Aorta (tissue), 5 donors: ENCODE data around the gene LRRC4C. TPM values are rescaled to one million over a fixed set of nuclear protein-coding genes. Genes with fewer than 3 reads are reported as not detected.

ENCODE experiments used
- ATAC-seq: fragments of 200-7000 bp; cut with Tn5 transposase; one replicate; pipeline ENCODE4 v1.9.1; 2022; ENCODE audit warnings: moderate library complexity; ENCODE audit not compliant: low FRiP score
- DNase-seq, 2 donors: peaks; one replicate each; pipeline ENCODE4 v3.0.0-alpha.2; 2020
- H3K27ac ChIP-seq, 2 donors: one replicate each; pipeline ENCODE4 v1.5.1; 2013; ENCODE audit warnings: low read length in 2 of 2, mild to moderate bottlenecking in 2 of 2, moderate library complexity in 2 of 2, control low read depth in 1 of 2, inconsistent platforms in 1 of 2, low read depth in 1 of 2
- H3K27me3 ChIP-seq, 2 donors: one replicate each; pipeline ENCODE4 v1.6.1; 2013; ENCODE audit warnings: control low read depth in 1 of 2, low read length in 1 of 2, mild to moderate bottlenecking in 1 of 2, moderate library complexity in 1 of 2; ENCODE audit not compliant: insufficient read depth in 2 of 2, control insufficient read depth in 1 of 2
- H3K36me3 ChIP-seq, 2 donors: one replicate each; pipeline ENCODE4 v1.6.1; 2013; ENCODE audit warnings: control low read depth in 1 of 2, low read length in 1 of 2, mild to moderate bottlenecking in 1 of 2; ENCODE audit not compliant: insufficient read depth in 2 of 2, control insufficient read depth in 1 of 2
- H3K4me1 ChIP-seq, 2 donors: one replicate each; pipeline ENCODE4 v1.6.1; 2013; ENCODE audit warnings: low read length in 2 of 2, control low read depth in 1 of 2, mild to moderate bottlenecking in 1 of 2, moderate library complexity in 1 of 2; ENCODE audit not compliant: insufficient read depth in 2 of 2, control insufficient read depth in 1 of 2
- H3K4me3 ChIP-seq, 2 donors: one replicate each; pipeline ENCODE4 v1.5.1; 2013; ENCODE audit warnings: low read length in 2 of 2, control low read depth in 1 of 2, mild to moderate bottlenecking in 1 of 2
- H3K9me3 ChIP-seq: one replicate; pipeline ENCODE4 v1.6.1; 2013; ENCODE audit warnings: mild to moderate bottlenecking, low read length; ENCODE audit not compliant: control insufficient read depth
- WGBS, 2 donors: extraction: QIAGEN DNeasy Blood & Tissue Kit; methylation state at CpG; one replicate each; pipeline ENCODE4 v1.1.7; 2013; 5-methylcytosine and 5-hydroxymethylcytosine counted together
- intact Hi-C, 2 donors: fragments of 100-400 bp; cut with DNase I; formaldehyde crosslinking; loops; one replicate each; pipeline versions ENCODE4 v1.14.2 to v1.15.0; 2022
- polyA plus RNA-seq, 2 donors: library from polyadenylated mRNA; stranded (reverse); fragments of 200-250 nt; gene quantifications; one replicate each; pipeline ENCODE4 v1.2.3, GENCODE V29; 2013
- total RNA-seq, 2 donors: library from RNA; stranded (reverse); fragmentation: NEBNext Ultra II Directional; extraction: Animal tissue kit (Norgen Biotek cat#: 25700); gene quantifications; one replicate each; pipeline ENCODE4 v1.2.1, GENCODE V29; 2021
- donor health status: healthy with polysubstance abuse.
- donor health status: Bipolar disorder and iron deficiency.
- donor health status: DM: no; HTN: no; CAD: no.
- donor health status: DM: no; HTN: no; CAD: no.
- donor health status: DM: yes; HTN: yes; CAD: no.

Gene LRRC4C
- total and polyA plus RNA-seq, 4 donors: 0.63 to 1.9 (median 0.97) TPM

DNA sequence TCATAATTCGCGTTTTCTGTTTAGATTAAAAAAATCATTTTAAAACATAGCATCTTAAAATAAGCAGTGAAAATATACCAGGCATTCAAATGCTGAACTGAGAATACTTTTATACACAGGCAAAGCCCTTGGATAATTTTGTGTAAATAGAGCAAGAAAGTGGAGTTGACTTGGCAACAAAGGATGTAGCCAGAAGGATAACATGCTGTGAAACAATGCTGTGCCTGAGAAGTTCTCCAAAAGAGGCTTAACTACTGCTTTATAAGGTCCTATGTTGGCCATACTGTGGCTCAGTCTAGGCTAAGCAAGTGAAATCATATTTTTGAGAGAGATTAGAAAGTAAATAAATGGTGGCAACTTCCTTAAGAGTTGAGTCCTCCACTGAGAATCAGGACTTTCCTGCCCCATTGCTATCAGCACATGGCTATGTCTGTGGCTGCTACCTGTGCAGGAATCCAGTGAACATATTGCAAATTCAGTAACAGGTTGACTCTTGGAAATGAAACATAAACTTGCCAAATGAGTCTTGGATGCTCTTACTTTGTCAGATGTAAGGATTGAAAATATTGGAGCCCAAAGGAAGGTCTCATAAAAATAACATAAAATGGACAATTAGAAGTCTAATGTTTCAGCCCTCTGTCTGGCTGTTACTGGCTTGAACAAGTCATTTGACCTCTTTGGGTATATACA is 448.9 kb downstream of the LRRC4C start:
- DNase-seq (no peak), ATAC-seq (no peak)
- H3K36me3 ChIP-seq: no peaks in the 10 kb centered on the region
- no peak overlapping the region for H3K27ac ChIP-seq
- no peaks in the 10 kb centered on the region for H3K4me1 ChIP-seq
- WGBS, 2 donors: 57 to 62% methylated on average over 2 of the region's 2 CpGs
- intact Hi-C loops: no loop called here
- H3K4me3 ChIP-seq: no peak overlapping the region
- no peaks in the 10 kb centered on the region for H3K9me3 ChIP-seq
- H3K27me3 ChIP-seq: no peaks in the 10 kb centered on the region

- H3K4me3 ChIP-seq: no peak overlapping the region
- H3K4me1 ChIP-seq: no peaks in the 10 kb centered on the region
- ATAC-seq (no peak), DNase-seq (no peak)
- intact Hi-C loops: no loop called here
- H3K9me3 ChIP-seq: no peaks in the 10 kb centered on the region
- H3K27me3 ChIP-seq: no peaks in the 10 kb centered on the region
- H3K36me3 ChIP-seq: no peaks in the 10 kb centered on the region
- no peak overlapping the region for H3K27ac ChIP-seq
Observed at GRCh38 chr11:41005986-41006385, 453.5 kb downstream of the LRRC4C start.

- Histone ChIP-seq H3K36me3 (no peaks in the 10 kb centered on the region), H3K27me3 (no peaks in the 10 kb centered on the region), H3K4me1 (no peaks in the 10 kb centered on the region), H3K27ac (no peak overlapping the region), H3K9me3 (no peaks in the 10 kb centered on the region), H3K4me3 (no peak overlapping the region)
- ATAC-seq: no peak
- intact Hi-C loops: no loop called here
- WGBS, 2 donors: 36 to 38% methylated on average over 4 of the region's 4 CpGs
- DNase-seq: no peak
Observed at GRCh38 chr11:41003339-41004282, 455.8 kb downstream of the LRRC4C start.

DNA sequence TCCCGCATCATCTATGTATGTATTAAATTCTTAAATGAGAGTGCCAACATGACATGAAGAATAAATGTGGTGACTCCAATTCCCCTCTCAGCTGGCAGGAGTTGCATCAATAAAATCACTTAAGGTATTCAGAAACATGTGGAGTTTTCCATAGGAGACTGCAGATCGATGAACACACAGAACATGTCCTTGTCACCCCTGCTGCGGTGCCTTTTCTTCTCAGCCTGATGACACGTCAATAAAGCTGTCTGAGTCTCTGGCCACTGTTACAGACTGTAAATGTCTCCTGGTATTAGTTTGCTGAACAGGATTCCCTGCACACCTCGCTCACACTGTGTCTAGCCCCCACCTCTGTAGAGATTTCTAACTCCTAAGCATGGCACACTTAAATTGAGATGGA is 460.5 kb downstream of the LRRC4C start:
- no peak for DNase-seq
- intact Hi-C loops: no loop called here
- ATAC-seq: no peak
- H3K36me3 ChIP-seq: no peaks in the 10 kb centered on the region
- H3K27me3 ChIP-seq: no peaks in the 10 kb centered on the region
- no peak overlapping the region for H3K27ac ChIP-seq
- H3K9me3 ChIP-seq: no peaks in the 10 kb centered on the region
- 77 to 78% methylated on average over 5 of the region's 5 CpGs for WGBS, 2 donors
- H3K4me3 ChIP-seq: no peak overlapping the region
- no peaks in the 10 kb centered on the region for H3K4me1 ChIP-seq

DNA sequence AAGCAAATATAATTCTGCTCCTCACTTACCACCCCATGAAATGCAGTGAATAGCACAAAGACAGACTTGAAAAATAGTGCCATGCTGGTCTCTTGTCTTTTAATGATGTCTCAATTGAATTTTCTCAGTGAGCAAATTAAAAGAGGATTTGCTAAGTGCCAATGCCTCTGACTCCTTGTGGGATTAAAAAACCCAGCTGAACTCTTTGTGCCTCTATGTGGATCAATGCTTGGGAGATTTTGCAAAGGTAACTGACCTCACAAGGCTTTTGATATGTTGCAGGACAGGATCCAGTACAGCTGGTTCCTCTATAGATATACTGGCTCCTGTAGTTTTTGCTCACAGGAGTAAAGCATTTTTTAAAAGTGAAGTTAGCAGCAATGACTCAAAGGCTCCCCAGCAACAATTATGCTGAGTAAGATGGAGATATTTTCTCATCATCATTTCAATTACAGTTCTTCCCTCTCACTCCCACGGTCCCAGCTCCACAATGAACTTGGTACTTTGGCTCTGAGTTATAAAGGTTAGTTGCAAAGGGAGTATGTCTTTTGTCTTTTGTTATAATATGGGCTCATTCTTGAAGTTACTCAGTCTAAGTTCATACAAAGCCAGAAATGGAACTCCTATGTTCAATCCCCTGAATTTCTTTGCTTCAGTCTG is 471.5 kb downstream of the LRRC4C start:
- Histone ChIP-seq H3K4me1 (no peaks in the 10 kb centered on the region), H3K27ac (no peak overlapping the region), H3K4me3 (no peak overlapping the region), H3K27me3 (no peaks in the 10 kb centered on the region), H3K9me3 (no peaks in the 10 kb centered on the region), H3K36me3 (no peaks in the 10 kb centered on the region)
- DNase-seq (no peak), ATAC-seq (no peak)
- intact Hi-C loops: no loop called here
- 50% methylated on average over 1 of the region's 1 CpG for WGBS, 2 donors

GRCh38 chr11:40986320-40986719 is 473.1 kb downstream of the LRRC4C start:
- WGBS, 2 donors: 89 to 90% methylated on average over 3 of the region's 3 CpGs
- DNase-seq (no peak), ATAC-seq (no peak)

DNA sequence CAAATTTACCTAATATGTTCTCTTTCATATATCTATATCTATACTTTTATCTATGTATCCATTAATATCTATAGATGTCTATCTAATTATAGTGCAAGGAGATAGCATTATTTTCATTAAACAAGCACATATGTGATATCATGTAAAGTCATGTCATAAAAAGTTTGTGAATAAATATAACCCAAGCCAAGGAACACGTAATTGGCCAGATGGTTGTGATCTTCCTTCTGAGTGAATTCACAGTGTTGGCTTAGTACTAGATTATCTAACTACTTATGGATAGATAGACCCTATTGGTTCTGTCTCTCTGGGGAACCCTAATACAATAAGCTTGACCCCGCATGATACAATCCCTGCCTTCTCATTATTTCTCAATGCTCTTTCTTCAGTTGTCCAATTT is 484.4 kb downstream of the LRRC4C start:
- no peaks in the 10 kb centered on the region for H3K27me3 ChIP-seq
- ATAC-seq (no peak), DNase-seq (no peak)
- no peaks in the 10 kb centered on the region for H3K4me1 ChIP-seq
- H3K9me3 ChIP-seq: no peaks in the 10 kb centered on the region
- H3K27ac ChIP-seq: no peak overlapping the region
- intact Hi-C loops: no loop called here
- 74 to 75% methylated on average over 2 of the region's 2 CpGs for WGBS, 2 donors
- no peak overlapping the region for H3K4me3 ChIP-seq
- H3K36me3 ChIP-seq: no peaks in the 10 kb centered on the region

More at GRCh38 chr11:40986320-40986719, 473.1 kb downstream of the LRRC4C start:
- no peak overlapping the region for H3K27ac ChIP-seq
- H3K4me1 ChIP-seq: no peaks in the 10 kb centered on the region
- intact Hi-C loops: no loop called here
- H3K36me3 ChIP-seq: no peaks in the 10 kb centered on the region
- no peaks in the 10 kb centered on the region for H3K27me3 ChIP-seq
- H3K9me3 ChIP-seq: no peaks in the 10 kb centered on the region
- H3K4me3 ChIP-seq: no peak overlapping the region

GRCh38 chr11:40974186-40974795 is 485.2 kb downstream of the LRRC4C start:
- no peak for ATAC-seq
- Histone ChIP-seq H3K27me3 (no peaks in the 10 kb centered on the region), H3K4me3 (no peak overlapping the region), H3K9me3 (no peaks in the 10 kb centered on the region), H3K27ac (no peak overlapping the region), H3K4me1 (no peaks in the 10 kb centered on the region), H3K36me3 (no peaks in the 10 kb centered on the region)
- 73 to 75% methylated on average over 3 of the region's 3 CpGs for WGBS, 2 donors
- no peak for DNase-seq
- intact Hi-C loops: no loop called here
